Thoracic aorta (tissue), 2 donors: ENCODE measurements around the gene LDLR. TPM values are rescaled to one million over a fixed set of nuclear protein-coding genes. Genes with fewer than 3 reads are reported as not detected.
A peak's percentile ranks its signal among the peaks of the same experiment; 100 is the strongest.
"Not testable (repeated sequence)": the region's sequence is repeated elsewhere in the genome, so short reads cannot be mapped to it uniquely, and the experiment has no call there.

Source experiments
- ATAC-seq: fragments of 150-250 bp; one replicate; pipeline ENCODE4 v1.8.0; 2017; ENCODE audit warnings: low read depth; ENCODE audit not compliant: insufficient number of reproducible peaks, low FRiP score
- DNase-seq: peaks from one replicate; pipeline ENCODE4 v3.0.0-alpha.2; 2020; ENCODE audit warnings: low spot score
- H3K27ac ChIP-seq, 2 donors: fragments of 200-600 bp; sonication (generic); 1 replicate in 1 of 2; 2 replicates in 1 of 2; pipeline ENCODE4 v1.5.1; 2016; ENCODE audit warnings: mild to moderate bottlenecking in 2 of 2, moderate library complexity in 2 of 2
- H3K27me3 ChIP-seq: fragments of 200-600 bp; sonication (generic); replicated peaks from 2 replicates; pipeline ENCODE4 v1.6.0; 2016; ENCODE audit warnings: mild to moderate bottlenecking; ENCODE audit not compliant: insufficient read depth
- H3K36me3 ChIP-seq: fragments of 200-600 bp; sonication (generic); one replicate; pipeline ENCODE4 v1.5.1; 2016
- H3K4me1 ChIP-seq, 2 donors: fragments of 200-600 bp; sonication (generic); 1 replicate in 1 of 2; 2 replicates in 1 of 2; pipeline versions ENCODE4 v1.5.1 to v1.6.0; 2016; ENCODE audit warnings: low read depth in 2 of 2, mild to moderate bottlenecking in 1 of 2; ENCODE audit not compliant: control insufficient read depth in 1 of 2
- H3K4me3 ChIP-seq: fragments of 200-600 bp; sonication (generic); 2 replicates; pipeline ENCODE4 v1.5.1; 2016; ENCODE audit warnings: mild to moderate bottlenecking
- H3K9me3 ChIP-seq: fragments of 200-600 bp; sonication (generic); 2 replicates; pipeline ENCODE4 v1.5.1; 2016
- total RNA-seq, 2 donors: library from RNA; depleted of rRNA; stranded (reverse); fragments of >200 nt; gene quantifications; one replicate each; pipeline versions ENCODE4 v1.1.0 to v1.2.3, GENCODE V29; 2016
- TF ChIP-seq, protein P1 (sequence below): fragments of 200-600 bp; sonication (generic); IDR thresholded peaks from one replicate; pipeline ENCODE4 v1.5.1; 2019; ENCODE audit warnings: antibody characterized with exemption

The LDLR gene
- total RNA-seq, 2 donors from 2014 or later, result 39.8 to 108 TPM

DNA sequence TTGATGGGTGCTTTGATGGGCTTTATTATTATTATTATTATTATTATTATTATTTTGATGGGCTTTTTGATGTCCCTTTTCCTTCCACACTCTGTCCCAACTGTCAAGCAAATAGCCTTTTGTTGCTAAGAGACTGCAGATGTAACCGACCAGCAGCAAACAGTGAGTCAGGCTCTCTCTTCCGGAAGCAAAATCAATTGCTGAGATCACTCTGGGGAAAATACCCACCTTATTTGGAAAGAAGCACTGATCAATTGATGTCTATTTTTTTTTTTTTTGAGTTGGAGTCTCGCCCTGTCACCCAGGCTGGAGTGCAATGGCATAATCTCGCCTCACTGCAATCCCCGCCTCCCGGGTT is 2.9 kb downstream of the LDLR start:
- Histone ChIP-seq H3K27me3 (no peaks in the 10 kb centered on the region), H3K4me3 (peak overlapping the region; percentile 78), H3K27ac (peak overlapping the region; percentile 98 to 99), H3K36me3 (no peaks in the 10 kb centered on the region), H3K4me1 (peaks cover 25 to 71% of the 10 kb centered on the region in 2 donors), H3K9me3 (no peaks in the 10 kb centered on the region)
- DNase-seq (no peak), ATAC-seq (no peak)
- TF ChIP-seq, protein P1, sequence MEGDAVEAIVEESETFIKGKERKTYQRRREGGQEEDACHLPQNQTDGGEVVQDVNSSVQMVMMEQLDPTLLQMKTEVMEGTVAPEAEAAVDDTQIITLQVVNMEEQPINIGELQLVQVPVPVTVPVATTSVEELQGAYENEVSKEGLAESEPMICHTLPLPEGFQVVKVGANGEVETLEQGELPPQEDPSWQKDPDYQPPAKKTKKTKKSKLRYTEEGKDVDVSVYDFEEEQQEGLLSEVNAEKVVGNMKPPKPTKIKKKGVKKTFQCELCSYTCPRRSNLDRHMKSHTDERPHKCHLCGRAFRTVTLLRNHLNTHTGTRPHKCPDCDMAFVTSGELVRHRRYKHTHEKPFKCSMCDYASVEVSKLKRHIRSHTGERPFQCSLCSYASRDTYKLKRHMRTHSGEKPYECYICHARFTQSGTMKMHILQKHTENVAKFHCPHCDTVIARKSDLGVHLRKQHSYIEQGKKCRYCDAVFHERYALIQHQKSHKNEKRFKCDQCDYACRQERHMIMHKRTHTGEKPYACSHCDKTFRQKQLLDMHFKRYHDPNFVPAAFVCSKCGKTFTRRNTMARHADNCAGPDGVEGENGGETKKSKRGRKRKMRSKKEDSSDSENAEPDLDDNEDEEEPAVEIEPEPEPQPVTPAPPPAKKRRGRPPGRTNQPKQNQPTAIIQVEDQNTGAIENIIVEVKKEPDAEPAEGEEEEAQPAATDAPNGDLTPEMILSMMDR, result no peak

DNA sequence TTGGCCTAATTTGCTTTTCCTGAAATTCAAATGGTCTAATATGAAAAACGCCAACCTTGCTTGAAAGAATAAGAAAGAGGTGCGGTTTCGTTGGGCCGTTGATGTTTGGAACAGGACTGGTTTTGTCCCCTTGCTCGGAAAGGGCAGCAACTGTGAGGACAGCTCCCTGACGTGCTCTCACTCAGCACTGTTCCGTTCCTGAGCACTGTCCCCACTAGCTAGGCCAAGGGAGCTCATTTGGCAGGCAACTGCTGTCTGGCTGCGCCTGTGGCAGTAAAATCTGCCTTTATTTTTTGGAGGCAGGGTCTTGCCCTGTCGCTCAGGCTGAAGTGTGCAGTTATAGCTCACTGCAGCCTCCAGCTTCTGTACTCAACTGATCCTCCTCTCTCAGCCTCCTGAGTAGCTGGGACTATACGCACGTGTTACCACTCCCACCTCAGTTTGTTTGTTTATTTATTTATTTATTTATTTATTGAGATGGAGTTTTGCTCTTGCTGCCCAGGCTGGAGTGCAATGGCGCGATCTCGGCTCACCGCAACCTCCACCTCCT is 4.5 kb downstream of the LDLR start:
- Histone ChIP-seq H3K27me3 (no peaks in the 10 kb centered on the region), H3K9me3 (no peaks in the 10 kb centered on the region), H3K4me1 (peaks cover 23 to 67% of the 10 kb centered on the region in 2 donors), H3K4me3 (no peak overlapping the region), H3K27ac (peak overlapping the region in 1 of 2 donors; percentile 98), H3K36me3 (no peaks in the 10 kb centered on the region)
- DNase-seq (no peak), ATAC-seq (no peak)
- TF ChIP-seq, protein P1, result no peak

DNA sequence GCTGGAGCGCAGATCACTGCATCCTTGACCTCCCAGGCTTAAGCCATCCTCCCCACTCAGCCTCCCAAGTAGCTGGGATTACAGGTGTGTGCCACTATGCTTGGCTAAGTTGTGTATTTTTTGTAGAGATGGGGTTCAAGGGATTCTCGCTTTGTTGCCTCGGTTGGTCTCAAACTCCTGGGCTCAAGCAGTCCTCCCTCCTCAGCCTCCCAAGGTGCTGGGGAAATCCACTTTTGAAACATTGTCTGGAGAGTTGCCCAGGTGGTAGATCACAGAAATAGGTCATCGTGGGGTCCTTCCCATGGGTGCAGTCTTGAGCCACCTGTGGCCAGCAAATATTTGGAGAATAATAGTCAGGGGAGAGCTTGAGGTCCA is 5.2 kb downstream of the LDLR start:
- H3K27me3 ChIP-seq, result no peaks in the 10 kb centered on the region
- no peak for ATAC-seq
- TF ChIP-seq, protein P1, result no peak
- H3K9me3 ChIP-seq, result no peaks in the 10 kb centered on the region
- H3K27ac ChIP-seq, result peak overlapping the region; percentile 59 to 80
- H3K4me1 ChIP-seq, result peaks cover 23 to 59% of the 10 kb centered on the region in 2 donors
- no peak overlapping the region for H3K4me3 ChIP-seq
- no peaks in the 10 kb centered on the region for H3K36me3 ChIP-seq
- no peak for DNase-seq

DNA sequence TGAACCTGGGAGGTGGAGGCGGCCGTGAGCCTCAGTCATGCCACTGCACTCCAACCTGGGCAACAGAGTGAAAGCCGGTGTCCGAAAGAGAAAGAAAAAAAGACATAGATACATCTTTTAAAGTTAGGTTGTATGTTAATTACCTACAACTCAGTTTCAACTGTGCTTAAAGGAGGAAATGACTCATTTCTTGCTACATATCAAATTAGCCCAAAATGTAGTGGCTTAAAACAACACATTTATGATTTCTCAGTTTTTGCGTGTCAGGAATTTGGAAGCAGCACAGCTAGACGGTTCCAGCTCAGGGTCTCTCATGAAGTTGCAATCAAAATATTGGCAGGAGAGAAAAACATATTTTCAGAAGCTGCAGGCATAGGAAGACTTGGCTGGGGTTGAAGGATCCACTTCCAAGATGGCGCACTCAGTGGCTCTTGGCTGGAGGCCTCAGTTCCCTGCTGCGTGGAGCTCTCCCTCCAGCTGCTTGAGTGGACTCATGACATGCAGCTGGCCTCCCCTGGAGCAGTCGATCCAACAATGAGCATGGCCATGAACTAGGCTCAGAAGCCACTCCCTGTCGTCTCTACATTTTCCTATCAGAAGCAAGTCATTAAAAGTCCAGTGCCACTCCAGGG is 7.1 kb downstream of the LDLR start:
- peaks cover 23 to 47% of the 10 kb centered on the region in 2 donors for H3K4me1 ChIP-seq
- H3K27me3 ChIP-seq, result no peaks in the 10 kb centered on the region
- H3K4me3 ChIP-seq, result peak overlapping the region; percentile 26
- no peak for DNase-seq
- no peak for ATAC-seq
- TF ChIP-seq, protein P1, result no peak
- H3K36me3 ChIP-seq, result peaks cover 4% of the 10 kb centered on the region
- H3K27ac ChIP-seq, result peak overlapping the region; percentile 80 to 83
- no peaks in the 10 kb centered on the region for H3K9me3 ChIP-seq

DNA sequence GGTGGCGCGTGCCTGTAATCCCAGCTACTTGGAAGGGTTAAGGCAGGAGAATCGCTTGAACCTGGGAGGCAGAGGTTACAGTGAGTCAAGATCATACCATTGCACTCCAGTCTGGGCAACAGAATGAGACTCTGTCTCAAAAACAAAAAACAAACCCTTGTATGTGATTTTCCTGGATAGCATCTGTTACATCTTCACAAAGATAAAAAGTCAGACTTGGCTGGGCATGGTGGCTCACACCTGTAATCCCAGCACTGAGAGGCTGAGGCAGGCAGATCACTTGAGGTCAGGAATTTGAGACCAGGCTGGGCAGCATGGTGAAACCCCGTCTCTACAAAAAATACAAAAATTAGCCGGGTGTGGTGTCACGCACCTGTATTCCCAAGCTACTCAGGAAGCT is 8.1 kb downstream of the LDLR start:
- Histone ChIP-seq H3K4me1 (peaks cover 21 to 39% of the 10 kb centered on the region in 2 donors), H3K27ac (peak overlapping the region; percentile 25 to 80)
- not testable (repeated sequence) for H3K4me3 ChIP-seq, H3K27me3 ChIP-seq, H3K36me3 ChIP-seq, H3K9me3 ChIP-seq, DNase-seq, ATAC-seq

DNA sequence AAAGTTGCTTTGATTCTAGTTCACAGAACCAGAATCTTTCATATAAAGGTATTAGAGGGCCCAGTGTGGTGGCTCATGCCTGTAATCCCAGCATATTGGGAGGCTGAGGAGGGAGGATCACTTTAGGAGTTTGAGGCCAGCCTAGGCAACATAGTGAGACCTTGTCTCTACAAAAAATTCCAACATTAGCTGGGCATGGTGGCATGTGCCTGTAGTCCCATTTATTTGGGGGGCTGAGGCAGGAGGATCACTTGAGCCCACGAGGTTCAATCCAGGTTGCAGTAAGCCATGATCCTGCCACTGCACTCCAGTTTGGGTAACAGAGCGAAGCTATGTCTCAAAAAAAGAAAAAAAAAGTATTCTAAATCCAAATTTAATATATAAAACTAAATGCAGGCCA is 9.1 kb downstream of the LDLR start:
- DNase-seq (no peak), ATAC-seq (no peak)
- peaks cover 15% of the 10 kb centered on the region for H3K36me3 ChIP-seq
- no peak overlapping the region for H3K4me3 ChIP-seq
- TF ChIP-seq, protein P1, result no peak
- H3K9me3 ChIP-seq, result no peaks in the 10 kb centered on the region
- H3K27me3 ChIP-seq, result no peaks in the 10 kb centered on the region
- H3K4me1 ChIP-seq, result peaks cover 16 to 34% of the 10 kb centered on the region in 2 donors
- H3K27ac ChIP-seq, result peak overlapping the region in 1 of 2 donors; percentile 25
